BE2C (cell line): ENCODE measurements around the gene BMPR1B.

Experiments used
- DNase-seq: peaks from one replicate; pipeline ENCODE4 v3.0.0-alpha.2; 2020
- H3K27me3 ChIP-seq: fragments of 250-450 bp; sonication (Bioruptor Pico); 2 replicates; pipeline ENCODE4 v1.5.1; 2020; ENCODE audit warnings: mild to moderate bottlenecking
- H3K36me3 ChIP-seq: fragments of 250-450 bp; sonication (Bioruptor Pico); 2 replicates; pipeline ENCODE4 v1.5.1; 2020; ENCODE audit warnings: mild to moderate bottlenecking
- H3K4me1 ChIP-seq: fragments of 250-450 bp; sonication (Bioruptor Pico); 2 replicates; pipeline ENCODE4 v1.5.1; 2020
- H3K4me3 ChIP-seq: 2 replicates; pipeline ENCODE4 v1.5.1; 2011; ENCODE audit warnings: low read depth, low read length
- H3K9me3 ChIP-seq: fragments of 250-450 bp; sonication (Bioruptor Pico); 2 replicates; pipeline ENCODE4 v1.5.1; 2020
- TF ChIP-seq, protein P1 (sequence below): IDR thresholded peaks from 2 replicates; pipeline ENCODE4 v1.5.1; 2012; ENCODE audit warnings: mild to moderate bottlenecking, low read depth, low read length

BMPR1B gene

DNA sequence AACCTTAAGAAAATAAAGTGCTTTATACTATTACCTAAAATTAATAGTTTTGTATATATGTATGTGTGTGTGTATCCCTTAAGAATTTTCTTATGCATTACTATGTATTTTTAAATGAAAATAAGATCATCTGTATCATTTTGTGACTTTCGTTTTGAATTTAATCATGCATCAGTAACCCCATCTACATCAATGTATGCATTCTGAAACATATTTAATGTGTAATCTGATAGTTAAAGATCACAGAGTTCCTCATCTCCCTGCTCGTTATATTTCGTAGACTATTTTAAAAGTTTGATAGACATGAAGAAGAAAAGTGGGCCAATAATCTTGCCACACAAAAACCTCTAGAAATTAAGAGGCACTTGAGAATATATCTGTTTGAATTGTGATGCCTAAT lies 7.4 kb downstream of the BMPR1B start:
- Histone ChIP-seq H3K4me3 (no peak overlapping the region), H3K4me1 (peaks cover 53% of the 10 kb centered on the region), H3K36me3 (no peaks in the 10 kb centered on the region), H3K27me3 (no peaks in the 10 kb centered on the region), H3K9me3 (no peaks in the 10 kb centered on the region)
- TF ChIP-seq, protein P1, sequence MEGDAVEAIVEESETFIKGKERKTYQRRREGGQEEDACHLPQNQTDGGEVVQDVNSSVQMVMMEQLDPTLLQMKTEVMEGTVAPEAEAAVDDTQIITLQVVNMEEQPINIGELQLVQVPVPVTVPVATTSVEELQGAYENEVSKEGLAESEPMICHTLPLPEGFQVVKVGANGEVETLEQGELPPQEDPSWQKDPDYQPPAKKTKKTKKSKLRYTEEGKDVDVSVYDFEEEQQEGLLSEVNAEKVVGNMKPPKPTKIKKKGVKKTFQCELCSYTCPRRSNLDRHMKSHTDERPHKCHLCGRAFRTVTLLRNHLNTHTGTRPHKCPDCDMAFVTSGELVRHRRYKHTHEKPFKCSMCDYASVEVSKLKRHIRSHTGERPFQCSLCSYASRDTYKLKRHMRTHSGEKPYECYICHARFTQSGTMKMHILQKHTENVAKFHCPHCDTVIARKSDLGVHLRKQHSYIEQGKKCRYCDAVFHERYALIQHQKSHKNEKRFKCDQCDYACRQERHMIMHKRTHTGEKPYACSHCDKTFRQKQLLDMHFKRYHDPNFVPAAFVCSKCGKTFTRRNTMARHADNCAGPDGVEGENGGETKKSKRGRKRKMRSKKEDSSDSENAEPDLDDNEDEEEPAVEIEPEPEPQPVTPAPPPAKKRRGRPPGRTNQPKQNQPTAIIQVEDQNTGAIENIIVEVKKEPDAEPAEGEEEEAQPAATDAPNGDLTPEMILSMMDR, result no peak
- DNase-seq, result no peak

DNA sequence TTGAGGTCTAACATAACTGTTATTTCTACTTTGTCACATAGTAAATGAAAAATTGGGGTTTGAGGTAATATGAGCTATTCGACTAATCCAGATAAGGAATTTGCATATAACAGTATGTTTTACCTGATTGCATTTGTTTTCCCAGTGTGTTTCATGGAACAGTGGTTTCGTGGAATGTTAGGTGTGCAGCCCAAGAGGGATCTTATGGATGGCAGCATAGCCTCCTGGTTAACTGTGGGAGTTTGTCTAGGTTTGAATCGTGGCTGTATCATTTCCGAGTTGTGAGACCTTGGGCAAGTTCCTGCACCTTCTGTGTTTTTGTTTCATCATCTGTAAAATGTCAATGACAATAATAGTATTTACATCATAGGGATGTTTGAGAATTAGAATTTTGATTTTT lies 7.9 kb downstream of the BMPR1B start:
- H3K4me3 ChIP-seq, result no peak overlapping the region
- no peak for DNase-seq

DNA sequence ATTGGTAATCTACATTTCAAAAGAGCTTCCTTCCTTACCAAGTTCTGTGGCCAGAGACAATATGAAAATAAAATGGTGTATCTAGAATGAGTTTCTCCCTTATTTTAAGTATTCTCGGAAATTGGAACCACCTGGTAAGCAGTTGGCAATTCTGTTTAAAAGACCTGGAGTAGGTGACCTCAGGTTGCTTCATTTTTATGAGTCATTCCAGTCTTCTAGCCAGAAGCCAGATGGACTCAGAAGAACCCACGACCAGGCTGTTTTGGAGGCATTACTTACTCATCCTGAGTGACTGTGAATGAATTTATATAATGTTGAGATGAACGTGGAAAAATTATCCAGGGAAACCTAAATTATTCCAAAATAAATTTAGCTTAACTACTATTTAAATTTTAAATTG lies 9.1 kb downstream of the BMPR1B start:
- Histone ChIP-seq H3K36me3 (no peaks in the 10 kb centered on the region), H3K4me1 (peaks cover 43% of the 10 kb centered on the region), H3K9me3 (no peaks in the 10 kb centered on the region), H3K27me3 (no peaks in the 10 kb centered on the region), H3K4me3 (no peak overlapping the region)
- peak; percentile 33 for DNase-seq
- TF ChIP-seq, protein P1, result no peak

More for the DNA sequence above, 7.9 kb downstream of the BMPR1B start:
- TF ChIP-seq, protein P1, result no peak
- Histone ChIP-seq H3K4me1 (peaks cover 51% of the 10 kb centered on the region), H3K9me3 (no peaks in the 10 kb centered on the region), H3K27me3 (no peaks in the 10 kb centered on the region), H3K36me3 (no peaks in the 10 kb centered on the region)

DNA sequence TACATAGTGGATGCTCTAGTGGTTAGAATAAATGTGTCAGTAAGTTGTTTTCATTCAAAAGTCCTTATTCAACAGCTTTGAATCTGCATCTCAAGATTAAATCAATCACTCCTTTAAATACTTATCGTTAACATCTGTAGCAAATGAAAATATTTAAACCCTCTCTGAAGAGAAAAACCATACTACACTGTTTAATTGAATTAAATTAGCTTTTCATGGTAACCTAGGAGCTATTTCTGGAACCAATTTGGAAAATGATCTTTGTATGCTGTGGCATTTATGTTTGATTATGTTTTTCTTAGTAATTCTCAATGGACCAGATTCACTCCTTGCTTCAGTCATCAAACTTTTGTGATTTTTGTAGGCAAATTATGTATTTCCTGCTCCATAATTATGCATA lies 9.7 kb downstream of the BMPR1B start:
- Histone ChIP-seq H3K36me3 (no peaks in the 10 kb centered on the region), H3K27me3 (no peaks in the 10 kb centered on the region), H3K4me1 (peaks cover 43% of the 10 kb centered on the region), H3K9me3 (no peaks in the 10 kb centered on the region), H3K4me3 (no peak overlapping the region)
- TF ChIP-seq, protein P1, result no peak
- no peak for DNase-seq

DNA sequence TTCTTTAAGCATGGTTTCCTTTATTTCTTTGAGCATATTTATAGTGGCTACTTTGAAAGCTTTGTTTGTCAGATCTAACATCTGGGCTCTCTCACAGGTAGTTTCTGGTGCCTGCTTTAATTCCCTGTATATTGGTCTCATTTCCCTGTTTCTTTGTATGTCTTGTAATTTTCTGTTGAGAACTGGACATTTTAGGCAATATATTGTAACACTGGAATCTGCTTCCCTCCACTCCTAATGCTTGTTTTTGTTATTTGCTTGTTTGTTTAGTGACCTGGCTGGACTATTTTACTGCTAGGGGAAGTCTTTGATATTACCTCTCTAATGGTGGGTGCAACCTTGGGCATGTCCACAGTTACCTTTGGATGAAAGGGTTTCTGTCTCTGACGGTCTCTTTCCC lies 25.0 kb downstream of the BMPR1B start:
- H3K4me3 ChIP-seq, result no peak overlapping the region
- peaks cover 4% of the 10 kb centered on the region for H3K4me1 ChIP-seq
- H3K9me3 ChIP-seq, result no peaks in the 10 kb centered on the region
- H3K27me3 ChIP-seq, result no peaks in the 10 kb centered on the region
- TF ChIP-seq, protein P1, result no peak
- no peak for DNase-seq
- no peaks in the 10 kb centered on the region for H3K36me3 ChIP-seq

DNA sequence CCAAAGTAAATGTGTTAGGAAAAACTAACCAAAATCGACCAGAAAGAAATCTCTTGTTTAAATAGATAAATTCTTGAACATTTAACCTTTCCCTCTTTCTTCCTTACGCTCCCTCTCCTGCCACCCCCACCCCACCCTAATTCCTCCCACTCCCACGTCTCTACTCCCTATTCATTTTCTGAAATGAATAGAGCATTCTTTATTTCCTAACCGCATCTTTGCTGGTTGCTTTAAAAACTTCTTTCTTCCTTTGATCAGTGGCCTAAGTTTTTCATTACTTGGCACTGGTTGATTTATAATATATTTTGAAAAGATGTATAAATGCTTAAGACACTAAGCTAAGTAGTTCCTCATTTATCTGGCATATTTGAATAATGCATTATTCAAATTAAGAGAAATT lies 33.9 kb downstream of the BMPR1B start:
- Histone ChIP-seq H3K4me3 (no peak overlapping the region), H3K9me3 (no peaks in the 10 kb centered on the region), H3K27me3 (no peaks in the 10 kb centered on the region), H3K4me1 (peaks cover 7% of the 10 kb centered on the region; the same call in 1 of the 2 replicates), H3K36me3 (no peaks in the 10 kb centered on the region)
- TF ChIP-seq, protein P1, result no peak
- no peak for DNase-seq
